ENCODE results near the gene RBX1. TPM values are rescaled to one million over a fixed set of nuclear protein-coding genes. Genes with fewer than 3 reads are reported as not detected.

The RBX1 gene
- total RNA-seq, 1 donor from 2014 or later = 60.4 TPM

- no peaks in the 10 kb centered on the region for H3K9me3 Mint-ChIP-seq
- no peak overlapping the region for H3K27ac Mint-ChIP-seq
- H3K4me1 Mint-ChIP-seq = peaks cover 4% of the 10 kb centered on the region
- no peak overlapping the region for H3K4me3 Mint-ChIP-seq
- H3K36me3 Mint-ChIP-seq = peaks cover 20% of the 10 kb centered on the region
- H3K27me3 Mint-ChIP-seq (ENCODE audit: low read depth) = no peaks in the 10 kb centered on the region
- no peak for DNase-seq (ENCODE audit: low spot score in 2 of 2, unreplicated experiment in 2 of 2)
- TF ChIP-seq CTCF (IDR thresholded peaks at IDR 0.05; ENCODE audit: unreplicated experiment) = no peak
Measured at GRCh38 chr22:40972587-40972986, 21.4 kb downstream of the RBX1 start.

GRCh38 chr22:40973144-40973543 is 22.0 kb downstream of the RBX1 start:
- no peak for DNase-seq (ENCODE audit: low spot score in 2 of 2, unreplicated experiment in 2 of 2)
- Mint-ChIP-seq H3K9me3 (no peaks in the 10 kb centered on the region), H3K27me3 (ENCODE audit: low read depth) (no peaks in the 10 kb centered on the region), H3K4me3 (no peak overlapping the region), H3K36me3 (peaks cover 18% of the 10 kb centered on the region), H3K4me1 (peaks cover 4% of the 10 kb centered on the region), H3K27ac (no peak overlapping the region)
- no peak for TF ChIP-seq CTCF (IDR thresholded peaks at IDR 0.05; ENCODE audit: unreplicated experiment)

- Mint-ChIP-seq H3K4me3 (no peak overlapping the region), H3K9me3 (no peaks in the 10 kb centered on the region), H3K27me3 (ENCODE audit: low read depth) (no peaks in the 10 kb centered on the region), H3K36me3 (peaks cover 16% of the 10 kb centered on the region), H3K4me1 (peaks cover 4% of the 10 kb centered on the region), H3K27ac (no peak overlapping the region)
- DNase-seq (ENCODE audit: low spot score in 2 of 2, unreplicated experiment in 2 of 2) = no peak
- no peak for TF ChIP-seq CTCF (IDR thresholded peaks at IDR 0.05; ENCODE audit: unreplicated experiment)
Measured at GRCh38 chr22:40975366-40975765, 24.2 kb downstream of the RBX1 start.

- Mint-ChIP-seq H3K4me1 (peaks cover 4% of the 10 kb centered on the region), H3K27ac (no peak overlapping the region), H3K9me3 (no peaks in the 10 kb centered on the region), H3K4me3 (no peak overlapping the region), H3K36me3 (peaks cover 11% of the 10 kb centered on the region), H3K27me3 (ENCODE audit: low read depth) (no peaks in the 10 kb centered on the region)
- no peak for TF ChIP-seq CTCF (IDR thresholded peaks at IDR 0.05; ENCODE audit: unreplicated experiment)
- no peak for DNase-seq (ENCODE audit: low spot score in 2 of 2, unreplicated experiment in 2 of 2)
Measured at GRCh38 chr22:40976866-40977700, 25.9 kb downstream of the RBX1 start.

- no peaks in the 10 kb centered on the region for H3K9me3 Mint-ChIP-seq
- no peak for TF ChIP-seq CTCF (IDR thresholded peaks at IDR 0.05; ENCODE audit: unreplicated experiment)
- DNase-seq (ENCODE audit: low spot score in 2 of 2, unreplicated experiment in 2 of 2) = no peak
- no peak overlapping the region for H3K27ac Mint-ChIP-seq
- no peak overlapping the region for H3K4me3 Mint-ChIP-seq
- peaks cover 4% of the 10 kb centered on the region for H3K4me1 Mint-ChIP-seq
- H3K36me3 Mint-ChIP-seq = no peaks in the 10 kb centered on the region
- H3K27me3 Mint-ChIP-seq (ENCODE audit: low read depth) = no peaks in the 10 kb centered on the region
Measured at GRCh38 chr22:40979198-40979597, 28.0 kb downstream of the RBX1 start.

Measured in mesothelial cell of epicardium (in vitro differentiated cells).